ENCODE results near the gene GUCY1A2. TPM values are rescaled to one million over a fixed set of nuclear protein-coding genes. Genes with fewer than 3 reads are reported as not detected.
"Not testable (repeated sequence)": the region's sequence is repeated elsewhere in the genome, so short reads cannot be mapped to it uniquely, and the experiment has no call there.

Gene GUCY1A2
- total and polyA plus RNA-seq, 12 donors, result 1.3 to 26.3 (median 12.0) TPM

DNA sequence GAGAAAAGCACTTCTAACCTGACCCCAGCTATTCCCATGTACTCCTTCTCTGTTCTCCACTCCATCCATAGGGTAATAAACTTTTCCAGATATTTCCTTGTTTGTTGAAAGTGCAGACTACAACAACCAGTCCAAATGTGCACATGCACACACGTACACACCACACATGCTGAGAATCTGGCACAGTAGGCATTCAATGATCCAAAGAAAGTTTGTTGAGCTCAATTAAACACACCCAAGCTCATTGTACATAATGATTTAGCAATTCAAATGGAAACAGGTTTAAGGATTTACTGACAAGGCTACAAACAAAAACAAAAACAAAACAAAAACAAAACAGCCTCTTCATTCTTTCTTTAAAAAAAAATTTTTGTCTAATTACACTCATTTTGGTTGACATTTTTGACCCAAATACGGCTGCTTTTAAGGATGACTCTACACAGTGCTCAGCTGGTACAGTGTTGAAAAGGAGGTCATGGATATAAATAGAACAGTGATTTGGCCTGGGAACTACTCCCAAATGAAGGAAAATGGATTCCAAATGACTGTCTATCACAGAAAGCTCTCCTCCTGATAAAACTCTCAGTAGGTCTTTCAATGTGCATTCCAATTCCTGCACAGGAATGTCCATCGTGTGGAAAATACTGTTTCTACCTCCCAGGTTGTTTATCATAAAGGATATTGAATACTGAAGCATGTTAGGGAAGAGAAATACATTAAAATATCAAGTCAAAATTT lies 232.2 kb downstream of the GUCY1A2 start:
- Histone ChIP-seq H3K36me3 (replicated peaks in 1 of 2) (no peaks in the 10 kb centered on the region), H3K4me1 (replicated peaks in 1 of 2) (peaks cover 0 to 5% of the 10 kb centered on the region in 2 donors), H3K27ac (no peak overlapping the region), H3K9me3 (replicated peaks in 1 of 3) (no peaks in the 10 kb centered on the region), H3K4me3 (no peak overlapping the region), H3K27me3 (no peaks in the 10 kb centered on the region)
- TF ChIP-seq, protein P1, sequence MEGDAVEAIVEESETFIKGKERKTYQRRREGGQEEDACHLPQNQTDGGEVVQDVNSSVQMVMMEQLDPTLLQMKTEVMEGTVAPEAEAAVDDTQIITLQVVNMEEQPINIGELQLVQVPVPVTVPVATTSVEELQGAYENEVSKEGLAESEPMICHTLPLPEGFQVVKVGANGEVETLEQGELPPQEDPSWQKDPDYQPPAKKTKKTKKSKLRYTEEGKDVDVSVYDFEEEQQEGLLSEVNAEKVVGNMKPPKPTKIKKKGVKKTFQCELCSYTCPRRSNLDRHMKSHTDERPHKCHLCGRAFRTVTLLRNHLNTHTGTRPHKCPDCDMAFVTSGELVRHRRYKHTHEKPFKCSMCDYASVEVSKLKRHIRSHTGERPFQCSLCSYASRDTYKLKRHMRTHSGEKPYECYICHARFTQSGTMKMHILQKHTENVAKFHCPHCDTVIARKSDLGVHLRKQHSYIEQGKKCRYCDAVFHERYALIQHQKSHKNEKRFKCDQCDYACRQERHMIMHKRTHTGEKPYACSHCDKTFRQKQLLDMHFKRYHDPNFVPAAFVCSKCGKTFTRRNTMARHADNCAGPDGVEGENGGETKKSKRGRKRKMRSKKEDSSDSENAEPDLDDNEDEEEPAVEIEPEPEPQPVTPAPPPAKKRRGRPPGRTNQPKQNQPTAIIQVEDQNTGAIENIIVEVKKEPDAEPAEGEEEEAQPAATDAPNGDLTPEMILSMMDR (IDR thresholded peaks at IDR 0.05), result no peak
- no peak for TF ChIP-seq POLR2A (IDR thresholded peaks at IDR 0.05)
- WGBS, 4 donors, result 33 to 44% (median 35%) methylated on average over 3 of the region's 3 CpGs
- intact Hi-C loops (cut with DNase I), result no loop called here
- no peak for DNase-seq

DNA sequence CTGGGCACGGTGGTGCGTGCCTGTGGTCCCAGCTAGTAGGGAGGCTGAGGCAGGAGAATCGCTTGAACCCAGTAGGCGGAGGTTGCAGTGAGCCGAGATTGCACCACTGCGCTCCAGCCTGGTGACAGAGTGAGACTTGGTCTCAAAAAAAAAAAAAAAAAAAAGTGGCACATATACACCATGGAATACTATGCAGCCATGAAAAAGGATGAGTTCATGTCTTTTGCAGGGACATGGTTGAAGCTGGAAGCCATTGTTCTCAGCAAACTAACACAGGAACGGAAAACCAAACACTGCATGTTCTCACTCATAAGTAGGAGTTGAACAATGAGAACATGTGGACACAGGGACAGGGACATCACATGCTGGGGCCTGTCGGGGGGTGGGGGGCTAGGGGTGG lies 241.0 kb downstream of the GUCY1A2 start:
- H3K4me3 ChIP-seq; H3K9me3 ChIP-seq (replicated peaks in 1 of 3); intact Hi-C loops (cut with DNase I); H3K4me1 ChIP-seq (replicated peaks in 1 of 2); H3K27ac ChIP-seq; H3K27me3 ChIP-seq; H3K36me3 ChIP-seq (replicated peaks in 1 of 2); DNase-seq: not testable (repeated sequence)
- 91 to 97% (median 95%) methylated on average over 8 of the region's 8 CpGs for WGBS, 4 donors

DNA sequence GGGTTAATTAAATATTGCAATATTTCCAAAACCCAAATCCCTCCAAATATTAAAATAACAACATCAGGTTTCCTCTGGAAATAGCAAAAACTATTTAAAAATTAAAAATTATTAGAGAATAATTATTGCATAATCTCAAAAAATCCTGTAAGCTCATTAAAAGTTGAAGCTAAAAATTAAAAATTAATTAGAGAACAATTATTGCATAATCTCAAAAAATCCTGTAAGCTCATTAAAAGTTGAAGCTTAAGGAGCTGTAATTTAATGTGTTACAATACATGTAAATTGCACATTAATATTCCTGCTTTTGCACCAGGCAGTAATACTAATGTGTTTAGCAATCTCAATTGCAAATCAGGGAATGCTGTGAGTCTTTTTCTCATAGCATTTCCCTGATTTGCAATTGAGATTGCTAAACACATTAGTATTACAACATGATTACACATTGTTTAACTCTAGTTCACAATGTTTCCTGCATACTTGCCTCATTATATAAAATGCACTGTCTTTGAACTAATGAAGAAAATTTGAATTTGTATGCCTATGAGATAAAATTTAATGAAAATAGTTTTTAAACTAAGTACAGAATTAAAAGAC lies 247.7 kb downstream of the GUCY1A2 start:
- H3K9me3 ChIP-seq (replicated peaks in 1 of 3), result no peaks in the 10 kb centered on the region
- no peaks in the 10 kb centered on the region for H3K36me3 ChIP-seq (replicated peaks in 1 of 2)
- intact Hi-C loops (cut with DNase I), result no loop called here
- H3K4me1 ChIP-seq (replicated peaks in 1 of 2), result no peaks in the 10 kb centered on the region
- no peak overlapping the region for H3K27ac ChIP-seq
- H3K4me3 ChIP-seq, result no peak overlapping the region
- TF ChIP-seq POLR2A (IDR thresholded peaks at IDR 0.05), result no peak
- TF ChIP-seq, protein P1 (IDR thresholded peaks at IDR 0.05), result no peak
- no peaks in the 10 kb centered on the region for H3K27me3 ChIP-seq
- DNase-seq, result no peak

DNA sequence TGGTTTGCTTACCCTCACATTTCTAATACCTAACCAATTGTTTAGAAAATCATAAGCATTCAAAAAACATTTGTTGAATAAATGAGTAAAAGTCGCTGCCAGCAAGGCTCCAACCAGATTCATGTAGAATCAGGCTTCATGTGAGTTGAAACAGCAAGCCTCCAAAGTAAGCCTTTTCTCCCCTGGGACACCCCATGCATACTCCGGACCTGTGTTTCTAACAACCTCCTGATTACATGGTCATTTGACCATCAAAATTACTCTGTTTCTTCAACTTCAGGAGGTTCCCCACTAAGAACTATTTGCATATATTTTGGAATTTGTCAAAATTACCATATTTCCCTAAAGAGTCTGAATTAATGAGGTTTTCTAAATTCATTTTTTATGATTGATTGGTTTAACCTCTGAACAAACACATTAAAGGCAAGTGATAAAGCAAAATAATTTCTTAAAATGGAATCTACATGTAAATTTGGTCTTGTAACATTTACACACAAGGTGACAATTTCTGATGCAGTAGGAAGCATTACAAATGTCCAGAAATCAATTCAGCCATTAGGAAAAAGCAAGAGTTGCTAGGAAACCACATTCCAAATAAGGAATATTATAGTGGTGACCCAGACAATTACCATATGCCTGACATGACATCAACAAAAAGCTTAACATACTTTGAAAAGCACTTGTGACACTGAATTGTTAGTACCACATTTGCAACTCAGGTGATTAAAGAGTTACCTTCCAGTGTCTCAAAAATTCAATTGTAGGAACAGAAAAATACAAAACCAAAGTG lies 252.6 kb downstream of the GUCY1A2 start:
- WGBS, 4 donors, result 69 to 80% (median 75%) methylated on average over 2 of the region's 2 CpGs
- intact Hi-C loops (cut with DNase I), result no loop called here
- Histone ChIP-seq H3K36me3 (replicated peaks in 1 of 2) (no peaks in the 10 kb centered on the region), H3K9me3 (replicated peaks in 1 of 3) (no peaks in the 10 kb centered on the region), H3K27ac (no peak overlapping the region), H3K4me1 (replicated peaks in 1 of 2) (no peaks in the 10 kb centered on the region), H3K27me3 (no peaks in the 10 kb centered on the region), H3K4me3 (no peak overlapping the region)
- no peak for DNase-seq
- TF ChIP-seq, protein P1 (IDR thresholded peaks at IDR 0.05), result no peak
- no peak for TF ChIP-seq POLR2A (IDR thresholded peaks at IDR 0.05)
